ENCODE data around the gene GOLGB1. TPM values are rescaled to one million over a fixed set of nuclear protein-coding genes. Genes with fewer than 3 reads are reported as not detected.

GOLGB1 gene
- total and polyA plus RNA-seq, 10 of the 15 experiments (the other 5 are each of a cell fraction or from before 2014, with no cell fraction given) = 7.4 to 34.5 (median 21.8) TPM

GRCh38 chr3:121724130-121724529, 25.4 kb downstream of the GOLGB1 start (continued):
- TF ChIP-seq ZNF687 (IDR thresholded peaks at IDR 0.05) (no peak), SUZ12 (IDR thresholded peaks at IDR 0.05; ENCODE audit: unreplicated experiment) (no peak), MYC (IDR thresholded peaks at IDR 0.05; ENCODE audit: insufficient read depth, insufficient read length, insufficient replicate concordance, low read length, severe bottlenecking) (no peak), CBX5 (IDR thresholded peaks at IDR 0.05; ENCODE audit: low read depth) (peak; percentile 82; the same call in 1 of the 2 replicates), NR2C2 (IDR thresholded peaks at IDR 0.05; ENCODE audit: borderline replicate concordance, control insufficient read depth, insufficient read length, low read depth) (no peak), MXI1 (IDR thresholded peaks at IDR 0.05; ENCODE audit: low read depth, low read length) (no peak), TCF7 (IDR thresholded peaks at IDR 0.05; ENCODE audit: borderline replicate concordance) (no peak), RBBP5 (conservative IDR thresholded peaks at IDR 0.05) (no peak), ZNF622 (IDR thresholded peaks at IDR 0.05) (no peak)

GRCh38 chr3:121723485-121723884, 26.1 kb downstream of the GOLGB1 start:
- Histone ChIP-seq H3K27me3 (replicated peaks in 1 of 2; ENCODE audit: control insufficient read depth in 2 of 2, insufficient read depth in 2 of 2, low read length in 1 of 2) (no peaks in the 10 kb centered on the region), H3K9me3 (replicated peaks; ENCODE audit: control insufficient read depth, insufficient read depth, low read length) (no peaks in the 10 kb centered on the region), H2AFZ (ENCODE audit: control insufficient read depth, low read depth, low read length) (no peak overlapping the region), H3K36me3 (ENCODE audit: control insufficient read depth in 2 of 2, insufficient read depth in 2 of 2, low read length in 1 of 2) (peaks cover 4 to 30% of the 10 kb centered on the region in 2 experiments), H4K20me1 (ENCODE audit: control insufficient read depth, insufficient read depth) (no peaks in the 10 kb centered on the region), H3K4me3 (no peak overlapping the region), H3K79me2 (ENCODE audit: control insufficient read depth, insufficient read depth, low read length) (no peaks in the 10 kb centered on the region), H3K4me2 (ENCODE audit: control insufficient read depth, insufficient read depth) (no peak overlapping the region), H3K27ac (ENCODE audit: control insufficient read depth, insufficient read depth) (no peak overlapping the region), H3K9ac (ENCODE audit: control insufficient read depth, insufficient read depth, low read length) (no peak overlapping the region), H3K4me1 (ENCODE audit: control insufficient read depth, insufficient read depth, low read length) (peaks cover 11% of the 10 kb centered on the region)
- ATAC-seq (no peak), DNase-seq (ENCODE audit: low read depth, low spot score) (no peak), FAIRE-seq (no peak)
- BruUV-seq (replicated peaks) = no TSS peak
- ChIA-PET CTCF (no interaction called here), POLR2A (interaction anchor here (1.0 kb wide), 1 partner anchor 63 kb away, joined by 3 read pairs; the partner anchor contains the start of gene HCLS1), SMC1A (ENCODE audit: uncharacterized antibody, unreplicated experiment) (interaction anchor here (0.9 to 1.6 kb wide), 5 partner anchors 25 to 62 kb away, joined by 3 to 4 read pairs (median 4); partner anchors contain the start of gene GOLGB1), RAD21 (ENCODE audit: unreplicated experiment) (no interaction called here)
- intact Hi-C loops (cut with micrococcal nuclease; ENCODE audit: unreplicated experiment) (no loop called here), in situ Hi-C loops (cut with MboI) (no loop called here)
- 100% methylated on average over 1 of the region's 1 CpG for WGBS (ENCODE audit: insufficient coverage, insufficient replicate concordance, low lambda C conversion rate, missing lambda C conversion rate)
- TF ChIP-seq BCL3 (IDR thresholded peaks at IDR 0.05; ENCODE audit: borderline replicate concordance, insufficient read depth, low read depth, low read length, poor library complexity, severe bottlenecking) (no peak), JUND (IDR thresholded peaks at IDR 0.05; ENCODE audit: low read depth, low read length) (no peak), HDAC6 (IDR thresholded peaks at IDR 0.05; ENCODE audit: unreplicated experiment) (no peak), NR2C2 (IDR thresholded peaks at IDR 0.05; ENCODE audit: borderline replicate concordance, control insufficient read depth, insufficient read length, low read depth) (no peak), ZBTB11 (CRISPR knock-in tag; IDR thresholded peaks at IDR 0.05) (no peak)

Data from GM12878 (cell line).